ENCODE data around the gene PHLDA3.
"Not testable (repeated sequence)": the region's sequence is repeated elsewhere in the genome, so short reads cannot be mapped to it uniquely, and the experiment has no call there.

The PHLDA3 gene

GRCh38 chr1:201485184-201485774 is 16.3 kb upstream of the PHLDA3 start:
- no peak for DNase-seq

GRCh38 chr1:201483373-201483949 is 14.5 kb upstream of the PHLDA3 start:
- no peak for DNase-seq

DNA sequence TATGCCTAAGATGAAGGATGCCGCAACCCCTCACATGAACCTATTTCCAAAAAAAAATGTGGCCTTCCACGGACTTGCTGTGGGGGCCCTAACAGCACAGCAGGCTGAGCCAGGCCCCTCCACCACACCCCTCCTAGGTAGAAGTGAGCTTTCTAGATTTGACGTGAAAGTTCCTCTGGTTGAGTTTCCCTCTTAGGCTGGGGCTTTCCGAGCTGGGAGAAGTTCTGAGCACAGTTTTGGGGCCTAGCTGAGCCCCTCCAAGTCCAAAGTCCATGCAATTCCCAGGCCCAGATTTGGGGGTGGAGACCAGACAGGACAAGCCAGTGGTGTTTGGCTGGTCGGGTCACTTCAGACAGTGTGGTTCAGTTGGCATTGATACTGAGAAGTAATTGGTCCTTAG is 13.8 kb upstream of the PHLDA3 start:
- no peak for DNase-seq

GRCh38 chr1:201481761-201482493 is 12.9 kb upstream of the PHLDA3 start:
- peak; percentile 84 for DNase-seq

- DNase-seq, result no peak
These were observed 12.0 kb upstream of the PHLDA3 start for GRCh38 chr1:201481004-201481380.

- peak; percentile 73 for DNase-seq
These were observed 11.4 kb upstream of the PHLDA3 start for GRCh38 chr1:201480231-201481003.

GRCh38 chr1:201479201-201479730 is 10.3 kb upstream of the PHLDA3 start:
- DNase-seq, result no peak

- DNase-seq, result not testable (repeated sequence)
These were observed 9.7 kb upstream of the PHLDA3 start for GRCh38 chr1:201478666-201479065.

- no peak for DNase-seq
These were observed 7.8 kb upstream of the PHLDA3 start for GRCh38 chr1:201476670-201477344.

DNA sequence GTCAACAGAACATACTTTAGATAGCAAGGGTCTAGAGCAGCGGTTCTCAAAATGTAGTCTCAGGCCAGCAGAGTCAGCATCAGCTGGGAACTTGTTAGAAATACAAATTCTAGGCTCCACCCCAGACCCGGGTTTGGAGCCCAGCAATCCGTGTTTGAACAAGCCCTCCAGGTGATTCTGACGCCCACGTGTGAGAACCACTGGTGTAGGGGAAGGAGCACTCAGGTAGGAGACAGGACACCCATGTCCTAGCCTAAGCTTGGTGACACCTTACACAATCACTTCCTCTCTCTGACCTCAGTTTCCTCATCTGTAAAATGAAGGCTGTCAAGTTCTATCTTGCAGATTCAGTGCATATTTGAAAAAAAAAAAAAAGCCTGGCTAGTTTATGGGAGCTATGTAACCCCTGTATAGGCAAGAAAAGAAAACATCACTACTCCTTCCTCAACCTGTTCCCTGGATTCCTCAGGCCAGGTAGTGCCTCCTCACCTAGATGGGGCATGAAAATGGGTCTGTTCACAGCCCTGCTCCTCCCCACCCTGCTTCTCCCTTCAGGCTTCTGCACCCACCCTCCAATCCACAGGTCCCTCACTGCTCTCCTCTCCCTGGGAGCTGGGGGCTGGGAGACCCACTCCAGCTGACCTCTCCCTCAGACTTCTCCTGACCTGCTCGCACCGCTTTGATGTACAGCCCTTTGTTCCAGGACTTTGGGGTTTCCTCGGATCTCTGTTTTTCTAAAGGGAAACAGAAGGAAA is 7.1 kb upstream of the PHLDA3 start:
- no peak for DNase-seq

GRCh38 chr1:201475130-201475529 is 6.1 kb upstream of the PHLDA3 start:
- no peak for DNase-seq

- DNase-seq, result no peak
These were observed 4.3 kb upstream of the PHLDA3 start for GRCh38 chr1:201473296-201473695.

DNA sequence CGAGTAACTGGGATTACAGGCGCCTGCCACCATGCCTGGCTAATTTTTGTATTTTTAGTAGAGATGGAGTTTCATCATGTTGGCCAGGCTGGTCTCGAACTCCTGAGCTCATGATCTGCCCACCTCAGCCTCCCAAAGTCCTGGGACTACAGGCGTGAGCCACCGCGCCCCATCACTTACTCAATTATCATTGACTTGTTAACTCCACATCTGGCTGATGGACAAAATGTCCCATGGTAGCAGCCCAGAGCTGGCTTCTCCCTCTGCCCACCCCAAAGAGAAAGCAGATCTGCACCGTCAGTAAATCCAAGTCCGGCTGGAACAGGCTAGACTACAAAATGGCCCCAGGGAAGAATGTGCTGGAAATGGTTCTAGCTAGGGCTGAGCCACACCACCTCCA is 3.3 kb upstream of the PHLDA3 start:
- not testable (repeated sequence) for DNase-seq

DNA sequence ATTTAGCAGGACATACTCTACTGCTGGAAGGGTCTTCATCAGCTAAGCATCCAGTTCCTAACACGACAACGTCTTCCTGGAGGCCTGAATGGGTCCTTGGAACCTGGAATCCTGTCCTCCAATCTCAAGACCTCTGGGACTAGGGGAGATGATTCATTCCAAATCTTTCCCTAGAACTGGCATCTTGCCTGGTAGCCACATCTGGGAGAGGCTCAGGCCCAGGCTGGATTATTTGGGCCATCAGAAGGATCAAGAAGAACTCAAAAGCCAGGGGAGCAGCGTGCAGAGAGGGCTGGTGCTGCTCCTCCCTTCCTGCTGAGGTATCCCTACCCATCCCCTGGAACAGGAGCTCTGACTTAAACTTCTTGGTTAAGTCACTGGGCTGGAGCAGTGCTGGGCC is 2.8 kb upstream of the PHLDA3 start:
- no peak for DNase-seq

DNA sequence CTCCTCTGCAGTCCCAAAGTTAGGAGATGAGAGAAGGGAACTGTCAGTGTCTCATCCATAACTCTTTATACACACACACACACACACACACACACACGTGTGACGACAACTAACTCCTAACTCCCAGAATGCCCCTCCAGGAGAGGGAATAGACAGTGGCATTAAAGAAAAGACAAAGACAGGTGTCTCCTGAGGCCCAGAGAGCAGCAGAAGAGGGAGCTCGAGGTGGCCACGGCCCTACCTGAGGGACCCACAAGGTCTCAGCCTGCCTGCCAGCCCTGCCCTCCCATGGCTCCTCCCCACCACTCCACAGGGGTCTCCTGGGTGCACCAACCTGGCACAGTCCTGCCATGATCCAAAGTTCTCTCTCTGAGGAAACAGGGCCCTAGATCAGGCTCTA is 1.6 kb upstream of the PHLDA3 start:
- DNase-seq, result no peak

- DNase-seq, result no peak
These were observed 672 bp upstream of the PHLDA3 start for GRCh38 chr1:201469645-201470074.

GRCh38 chr1:201468501-201468843 is 516 bp downstream of the PHLDA3 start:
- DNase-seq, result no peak

DNA sequence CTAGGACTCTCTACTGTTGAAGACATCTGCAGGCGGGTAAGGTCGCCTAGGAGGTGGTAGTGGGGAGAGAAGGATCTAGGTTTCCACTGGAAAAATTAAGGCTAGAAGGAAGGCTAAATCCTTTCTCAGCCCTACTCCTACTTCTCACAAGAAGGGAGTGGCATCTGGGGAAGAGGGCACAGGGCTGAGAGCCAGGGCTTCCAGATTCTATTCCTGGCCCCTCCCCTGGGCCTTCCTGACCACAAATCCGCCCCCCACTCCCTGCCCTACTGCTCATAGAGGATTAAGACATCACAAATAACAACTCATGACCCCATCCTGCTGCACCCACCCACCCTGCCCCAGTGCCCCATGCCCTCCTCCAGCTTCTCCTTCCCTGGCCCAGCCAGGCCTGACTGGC is 2.5 kb downstream of the PHLDA3 start:
- no peak for DNase-seq

- no peak for DNase-seq
These were observed 3.2 kb downstream of the PHLDA3 start for GRCh38 chr1:201465698-201466290.

- DNase-seq, result no peak
These were observed 5.9 kb downstream of the PHLDA3 start for GRCh38 chr1:201463071-201463552.

DNA sequence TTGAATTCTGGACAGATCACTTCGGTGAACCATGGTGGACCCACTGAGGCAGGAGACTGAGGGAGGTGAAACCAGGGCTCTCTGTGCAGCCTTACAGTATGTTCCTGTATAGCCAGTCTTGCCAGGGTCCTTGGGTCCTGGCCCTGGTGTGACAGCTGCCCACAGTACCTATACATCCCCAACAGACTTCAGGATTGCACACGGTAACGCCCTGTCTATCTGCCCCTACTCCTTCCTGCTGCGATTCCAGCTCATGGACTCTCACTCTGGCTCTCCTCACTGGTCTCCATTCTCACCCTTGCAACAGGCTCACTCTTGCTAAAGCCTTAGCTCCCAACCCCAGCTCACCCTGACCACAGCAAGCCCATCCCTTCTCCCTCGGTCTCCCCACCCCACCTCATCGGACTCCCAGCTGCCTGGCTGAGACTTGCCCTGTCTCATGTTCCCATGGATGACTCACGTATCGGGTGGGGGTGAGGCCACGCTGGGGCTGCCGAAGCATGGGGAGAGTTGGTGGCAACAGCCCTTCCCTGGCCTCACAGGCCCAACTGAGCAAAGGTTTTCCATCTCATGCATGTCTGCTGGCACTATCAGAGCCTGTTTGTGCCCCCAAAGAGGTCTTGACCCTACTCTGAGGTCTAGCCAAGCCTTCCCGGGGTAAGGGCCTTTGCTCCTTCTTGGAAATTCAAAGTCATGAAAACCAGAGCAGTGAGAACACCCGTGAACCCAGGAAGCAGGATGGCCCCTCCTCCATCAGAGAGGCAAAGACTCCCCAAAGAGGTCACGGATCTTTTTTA is 7.1 kb downstream of the PHLDA3 start:
- no peak for DNase-seq
